ENCODE measurements around the gene NRARP. TPM values are rescaled to one million over a fixed set of nuclear protein-coding genes. Genes with fewer than 3 reads are reported as not detected.

NRARP gene
- total RNA-seq, 1 experiment from 2014 or later = 23.8 TPM

DNA sequence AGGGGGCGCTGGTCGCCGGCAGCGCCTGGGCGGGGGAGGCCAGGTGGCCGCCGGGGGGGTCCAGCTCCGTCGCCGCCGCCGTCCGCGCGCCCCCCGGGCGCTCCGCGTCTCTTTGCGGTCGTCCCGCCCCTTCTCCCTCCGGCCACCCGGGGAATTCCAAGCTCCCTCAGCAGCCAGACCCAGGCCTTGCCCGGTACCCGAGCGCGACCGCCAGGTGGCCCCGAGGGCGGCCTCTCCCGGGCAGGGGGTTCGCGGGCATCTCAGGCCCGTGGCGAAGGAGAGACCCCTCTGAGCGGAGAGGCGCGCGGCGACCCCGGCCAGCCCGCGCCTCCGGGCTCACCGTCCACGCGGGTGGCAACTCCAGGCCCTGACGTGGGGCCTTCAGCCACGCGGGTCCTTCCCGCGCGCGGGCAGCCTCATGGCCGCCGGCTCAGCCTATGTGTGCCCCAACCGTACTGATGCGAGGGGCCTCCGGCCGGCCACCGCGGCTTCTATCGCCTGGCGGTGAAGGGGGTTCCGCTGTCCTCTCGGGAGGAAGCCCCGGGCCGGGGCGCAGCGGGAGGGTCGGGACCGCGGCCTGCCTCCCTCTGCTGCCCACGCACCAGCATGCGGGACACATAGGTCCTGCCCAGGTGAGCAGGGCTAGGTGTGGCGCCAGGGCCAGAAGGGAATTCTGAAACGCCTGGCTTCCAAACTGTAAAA is 529 bp upstream of the NRARP start:
- no peaks in the 10 kb centered on the region; the same call in 1 of the 2 replicates for H3K27me3 ChIP-seq (ENCODE audit: insufficient read depth, low read length)
- H3K79me1 ChIP-seq (ENCODE audit: insufficient read depth, low read depth, low read length, poor library complexity, severe bottlenecking) = no peaks in the 10 kb centered on the region
- TF ChIP-seq, protein P1, sequence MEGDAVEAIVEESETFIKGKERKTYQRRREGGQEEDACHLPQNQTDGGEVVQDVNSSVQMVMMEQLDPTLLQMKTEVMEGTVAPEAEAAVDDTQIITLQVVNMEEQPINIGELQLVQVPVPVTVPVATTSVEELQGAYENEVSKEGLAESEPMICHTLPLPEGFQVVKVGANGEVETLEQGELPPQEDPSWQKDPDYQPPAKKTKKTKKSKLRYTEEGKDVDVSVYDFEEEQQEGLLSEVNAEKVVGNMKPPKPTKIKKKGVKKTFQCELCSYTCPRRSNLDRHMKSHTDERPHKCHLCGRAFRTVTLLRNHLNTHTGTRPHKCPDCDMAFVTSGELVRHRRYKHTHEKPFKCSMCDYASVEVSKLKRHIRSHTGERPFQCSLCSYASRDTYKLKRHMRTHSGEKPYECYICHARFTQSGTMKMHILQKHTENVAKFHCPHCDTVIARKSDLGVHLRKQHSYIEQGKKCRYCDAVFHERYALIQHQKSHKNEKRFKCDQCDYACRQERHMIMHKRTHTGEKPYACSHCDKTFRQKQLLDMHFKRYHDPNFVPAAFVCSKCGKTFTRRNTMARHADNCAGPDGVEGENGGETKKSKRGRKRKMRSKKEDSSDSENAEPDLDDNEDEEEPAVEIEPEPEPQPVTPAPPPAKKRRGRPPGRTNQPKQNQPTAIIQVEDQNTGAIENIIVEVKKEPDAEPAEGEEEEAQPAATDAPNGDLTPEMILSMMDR (conservative IDR thresholded peaks at IDR 0.05) = peak; percentile 75
- H3K27me3 Mint-ChIP-seq (ENCODE audit: low read depth) = peaks cover 27% of the 10 kb centered on the region
- H3K14ac ChIP-seq (ENCODE audit: insufficient read depth, low read length) = 0 out of 2 replicates have a peak overlapping the region, but pooled peaks have one; percentile 12
- H3K27ac Mint-ChIP-seq = no peak overlapping the region
- H3K36me3 Mint-ChIP-seq (ENCODE audit: insufficient read depth in 1 of 3, low read depth in 3 of 3) = peaks cover 0 to 2% (median 0%) of the 10 kb centered on the region in 3 experiments; a peak in 3 of 7 replicates
- no peak overlapping the region for H4K91ac ChIP-seq (ENCODE audit: insufficient read length, low read depth, low read length)
- H3K9ac ChIP-seq (ENCODE audit: extremely low read depth, insufficient read length, low read length) = no peak overlapping the region
- no peak overlapping the region for H3K4ac ChIP-seq (ENCODE audit: low read depth, low read length)
- no peak overlapping the region for H3K27ac ChIP-seq (ENCODE audit: insufficient read length, low read depth, low read length)
- no peak overlapping the region for H2BK5ac ChIP-seq (ENCODE audit: insufficient read length, low read length)
- H3K4me1 Mint-ChIP-seq = peaks cover 26 to 44% of the 10 kb centered on the region in 2 experiments
- no peak overlapping the region for H3T11ph ChIP-seq (ENCODE audit: low read length)
- WGBS (ENCODE audit: extremely low coverage, insufficient read length, low lambda C conversion rate) = no CpG with 5 or more reads among the region's 78 CpGs
- no peak overlapping the region for H3K56ac ChIP-seq (ENCODE audit: insufficient read length, low read depth, low read length)
- no peak overlapping the region for H2AFZ ChIP-seq (ENCODE audit: low read length)
- peaks cover 2% of the 10 kb centered on the region; the same call in 1 of the 2 replicates for H3K4me1 ChIP-seq (ENCODE audit: insufficient read depth, low read length)
- peaks cover 5% of the 10 kb centered on the region for H3K23me2 ChIP-seq (ENCODE audit: insufficient read length, low read depth, low read length, poor library complexity, severe bottlenecking)
- H4K5ac ChIP-seq (ENCODE audit: insufficient read length, low read depth, low read length) = no peak overlapping the region
- no peaks in the 10 kb centered on the region for H3K79me2 ChIP-seq (ENCODE audit: insufficient read depth, low read length)
- H3K4me2 ChIP-seq (ENCODE audit: insufficient read depth, insufficient read length, low read length) = peak overlapping the region; percentile 36
- H2BK15ac ChIP-seq (ENCODE audit: low read depth, low read length) = peak overlapping the region; percentile 16; the same call in 1 of the 2 replicates
- no peak overlapping the region for H3K18ac ChIP-seq (ENCODE audit: insufficient read length, low read depth, low read length)
- no peak overlapping the region for H3K23ac ChIP-seq (ENCODE audit: insufficient read length, low read depth, low read length)
- peak overlapping the region; percentile 40 to 65; a peak in 3 of 5 replicates for H3K4me3 Mint-ChIP-seq
- H3K9me3 ChIP-seq (ENCODE audit: control insufficient read depth, low read depth, low read length) = no peaks in the 10 kb centered on the region
- H4K8ac ChIP-seq (replicated peaks; ENCODE audit: insufficient read length, low read depth, low read length) = no peak overlapping the region
- no peak overlapping the region for H2BK12ac ChIP-seq (ENCODE audit: insufficient read length, low read depth, low read length)
- no peak overlapping the region for H2BK20ac ChIP-seq (ENCODE audit: low read depth, low read length, poor library complexity, severe bottlenecking)
- no peak overlapping the region for H2AK5ac ChIP-seq (ENCODE audit: insufficient read length, low read length)
- no peak overlapping the region for H2BK120ac ChIP-seq (ENCODE audit: low read depth, low read length, poor library complexity, severe bottlenecking)
- H3K9me3 Mint-ChIP-seq = peaks cover 0 to 2% of the 10 kb centered on the region in 2 experiments; a peak in 3 of 5 replicates
- no peaks in the 10 kb centered on the region for H4K20me1 ChIP-seq (ENCODE audit: control insufficient read depth, insufficient read depth, insufficient read length)
- peak; percentile 77 for DNase-seq
